ENCODE measurements around the gene CHD6.

The CHD6 gene

DNA sequence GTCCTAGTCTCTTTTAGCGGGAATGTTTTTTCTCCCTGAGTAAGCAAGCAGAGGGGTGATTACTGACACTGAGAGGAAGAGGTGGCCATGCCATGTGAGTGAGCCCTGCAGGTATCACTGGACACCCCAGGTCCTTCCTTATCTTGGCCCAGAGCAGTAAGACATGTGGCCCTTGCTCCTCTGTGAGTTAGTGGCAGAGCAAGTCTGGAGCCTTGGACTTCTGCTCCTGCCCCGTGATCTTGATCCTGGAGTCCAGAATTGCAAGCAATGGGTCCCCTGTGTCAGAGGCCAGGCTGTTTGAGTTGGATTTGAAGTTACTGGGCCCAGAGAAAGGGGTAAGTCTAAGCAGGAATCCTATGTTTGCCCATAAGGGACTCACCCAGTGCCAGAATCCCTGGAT is 159.4 kb downstream of the CHD6 start:
- DNase-seq: no peak

DNA sequence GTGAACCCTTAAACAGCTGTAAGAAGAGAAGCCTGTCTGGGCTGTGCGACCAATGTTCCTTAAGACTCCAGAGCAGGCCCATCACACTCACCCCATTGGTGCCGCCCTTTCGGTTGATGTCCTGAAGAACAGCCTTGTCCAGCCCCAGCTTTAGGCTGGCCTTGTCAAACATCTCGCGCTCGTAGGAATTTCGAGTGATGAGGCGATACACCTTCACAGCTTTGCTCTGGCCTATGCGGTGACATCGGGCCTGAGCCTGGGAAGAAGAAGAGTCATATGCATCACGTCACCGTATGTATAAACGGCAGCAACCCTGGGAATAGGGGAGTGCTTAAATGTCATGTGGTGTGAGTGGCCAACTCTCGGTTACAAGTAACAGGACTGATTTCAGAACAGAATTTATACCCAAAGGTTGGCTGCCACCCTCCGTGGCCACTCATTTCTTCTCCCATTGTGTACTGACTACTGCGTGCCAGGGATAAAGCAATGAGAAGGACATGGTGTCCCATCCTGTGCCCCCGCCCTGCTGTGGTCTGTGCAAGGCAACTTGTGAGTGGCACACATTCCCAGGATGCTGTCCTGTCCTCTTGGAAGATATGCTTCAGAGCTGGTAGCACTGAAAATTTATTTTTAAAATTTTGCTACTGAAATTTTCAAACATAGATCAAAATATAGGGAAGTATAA is 160.9 kb downstream of the CHD6 start:
- no peak for DNase-seq

DNA sequence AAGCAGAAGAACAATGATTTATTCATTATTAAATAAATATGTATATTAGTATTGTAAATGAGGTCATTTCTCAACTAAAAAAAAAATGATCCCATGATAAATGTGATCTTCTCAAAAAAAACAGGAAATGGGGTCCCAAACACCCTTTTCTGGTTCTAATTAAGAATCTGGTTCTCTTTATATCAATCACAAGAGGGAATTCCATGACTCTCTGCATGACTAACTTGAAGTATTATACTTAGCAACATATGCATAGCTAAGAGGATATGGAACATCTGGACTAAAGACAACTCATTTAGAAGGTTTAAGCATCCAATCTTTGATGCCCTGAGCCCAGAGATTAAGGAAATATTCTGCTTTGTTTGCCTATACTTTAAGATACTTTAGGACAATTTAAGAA is 161.8 kb downstream of the CHD6 start:
- DNase-seq: no peak

DNA sequence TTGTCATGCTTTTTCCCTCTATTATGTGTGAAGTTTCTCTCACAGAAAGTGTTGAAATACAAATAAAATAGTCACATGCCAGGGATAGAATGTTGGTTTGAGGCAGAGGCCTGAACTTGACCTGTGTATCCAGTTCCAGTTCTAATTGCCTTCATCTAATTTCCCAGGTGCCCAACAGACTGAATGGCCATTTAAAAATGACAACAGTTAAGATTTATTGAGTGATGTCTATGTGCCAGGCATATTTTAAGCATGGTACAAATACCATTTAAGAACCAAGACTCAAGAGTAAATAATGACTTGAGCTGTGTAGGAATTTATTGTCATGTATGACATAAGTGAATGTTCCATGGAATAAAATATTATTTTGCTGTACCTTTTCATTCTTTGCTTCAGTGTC is 163.9 kb downstream of the CHD6 start:
- DNase-seq: no peak

DNA sequence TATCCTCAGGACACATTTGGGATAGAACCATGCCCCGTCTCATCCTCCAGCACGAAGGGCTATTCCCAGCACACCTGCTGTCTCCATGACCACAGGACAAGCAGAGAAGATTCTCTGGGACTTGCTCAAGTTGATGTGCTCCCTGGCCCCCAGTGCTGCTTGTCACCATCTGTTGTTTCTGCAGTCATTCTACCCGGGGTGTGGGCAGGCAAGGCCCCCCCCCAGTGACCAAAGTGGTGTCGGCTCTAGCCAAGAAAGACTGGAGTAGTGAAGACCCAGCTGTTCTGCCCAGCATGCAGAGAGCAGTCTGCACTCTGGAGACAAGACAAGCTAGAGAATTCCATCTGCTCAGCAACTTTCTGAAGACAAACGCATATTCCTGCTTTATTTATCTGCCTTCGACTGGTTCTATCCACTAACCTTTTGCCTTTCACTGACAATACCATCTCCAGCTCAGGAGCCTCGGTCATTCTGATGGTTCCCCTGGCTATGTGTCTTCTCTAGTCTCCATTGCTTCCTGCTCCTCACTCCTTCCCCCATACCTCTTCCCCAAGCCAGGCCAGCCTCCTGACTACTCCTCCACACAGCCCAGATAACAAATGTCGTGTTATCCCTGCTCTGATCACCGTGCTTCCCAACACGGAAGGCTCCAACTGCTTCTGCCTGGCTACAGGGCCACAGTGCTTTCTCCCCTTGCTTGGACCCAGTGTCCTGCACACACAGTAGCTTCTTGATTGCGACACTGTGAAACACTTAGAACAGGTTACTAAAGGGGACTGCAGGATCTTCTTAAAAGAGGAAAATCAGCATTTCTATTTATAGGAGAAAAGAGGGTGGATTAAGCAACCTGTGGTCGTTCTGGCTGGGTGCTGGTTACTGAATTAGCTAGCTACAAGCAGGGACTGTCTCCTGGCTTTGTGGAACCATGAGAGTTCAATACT is 164.9 kb downstream of the CHD6 start:
- DNase-seq: no peak

DNA sequence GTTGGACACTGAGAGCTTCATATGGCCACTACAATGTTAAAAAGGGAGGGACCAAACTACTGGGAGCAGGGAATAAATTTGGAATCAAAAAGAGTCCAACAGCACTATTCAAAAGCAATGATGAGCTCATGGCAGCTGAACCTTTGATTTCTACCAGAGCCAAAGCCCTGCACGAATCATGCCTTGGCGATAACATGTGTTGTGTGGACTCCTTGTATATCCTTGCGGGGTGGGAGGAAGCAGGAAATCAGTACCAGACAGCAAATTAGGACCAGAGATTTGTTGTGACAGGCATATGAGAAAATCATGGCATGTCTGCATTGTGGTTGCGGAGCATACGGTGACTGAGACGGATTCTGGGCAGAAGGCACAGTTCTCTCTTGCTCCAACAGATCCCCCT is 166.0 kb downstream of the CHD6 start:
- no peak for DNase-seq

DNA sequence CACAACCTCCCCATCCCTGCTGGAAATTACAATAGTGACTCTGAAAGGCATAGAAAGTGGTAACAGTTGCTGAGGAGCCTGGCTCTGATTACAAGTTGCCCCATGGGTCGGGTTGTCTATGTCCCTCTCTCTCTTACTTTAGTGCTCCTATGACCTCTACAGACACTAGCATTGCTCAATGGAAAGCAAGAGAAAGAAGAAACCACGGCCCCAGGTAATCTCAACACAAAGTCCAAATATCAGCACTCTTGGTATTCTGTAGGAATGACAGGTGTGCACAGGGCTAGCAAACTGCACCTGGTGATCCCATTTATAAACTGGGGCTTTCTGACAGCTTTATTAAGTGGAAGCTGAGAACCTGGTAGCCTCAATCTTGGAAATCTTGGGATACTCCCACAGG is 171.2 kb downstream of the CHD6 start:
- no peak for DNase-seq

DNA sequence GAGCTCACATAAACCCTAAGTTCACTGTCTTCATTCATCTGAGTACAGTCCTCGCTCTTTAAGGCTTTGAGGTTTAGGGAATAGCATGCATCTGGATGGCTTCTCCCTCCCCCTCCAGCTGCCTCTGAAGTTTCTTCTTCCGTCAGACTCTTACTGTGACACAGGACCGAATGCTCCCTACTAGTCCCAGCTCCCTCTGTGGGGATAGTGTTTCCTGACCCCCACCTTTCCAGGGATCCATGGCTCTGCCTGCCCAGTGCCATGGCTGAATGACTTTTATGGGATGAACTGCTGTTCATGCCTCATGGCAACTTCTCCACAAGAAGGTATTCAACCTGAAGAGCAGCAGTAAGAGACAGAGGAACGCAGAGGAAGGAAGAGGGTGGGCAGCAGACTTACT is 171.7 kb downstream of the CHD6 start:
- no peak for DNase-seq

DNA sequence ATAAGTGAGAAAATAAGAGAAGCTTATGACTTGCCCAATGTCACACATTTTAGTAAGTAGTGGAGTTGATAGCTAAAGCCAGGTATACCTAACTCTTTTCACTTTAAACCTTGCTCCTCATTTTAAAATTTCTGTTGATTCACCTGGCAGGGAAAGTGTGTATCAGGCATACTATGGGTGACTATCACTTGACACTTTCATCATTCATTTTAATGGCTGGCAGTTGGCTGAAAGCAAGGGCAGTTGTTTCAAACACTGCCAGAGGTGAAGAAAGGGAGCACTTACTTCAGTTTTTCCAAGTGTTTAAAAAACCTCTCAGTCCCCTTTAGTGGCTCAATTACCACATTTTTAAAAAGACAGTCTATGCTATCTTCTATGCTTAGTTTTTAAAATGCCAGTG is 173.4 kb downstream of the CHD6 start:
- no peak for DNase-seq

DNA sequence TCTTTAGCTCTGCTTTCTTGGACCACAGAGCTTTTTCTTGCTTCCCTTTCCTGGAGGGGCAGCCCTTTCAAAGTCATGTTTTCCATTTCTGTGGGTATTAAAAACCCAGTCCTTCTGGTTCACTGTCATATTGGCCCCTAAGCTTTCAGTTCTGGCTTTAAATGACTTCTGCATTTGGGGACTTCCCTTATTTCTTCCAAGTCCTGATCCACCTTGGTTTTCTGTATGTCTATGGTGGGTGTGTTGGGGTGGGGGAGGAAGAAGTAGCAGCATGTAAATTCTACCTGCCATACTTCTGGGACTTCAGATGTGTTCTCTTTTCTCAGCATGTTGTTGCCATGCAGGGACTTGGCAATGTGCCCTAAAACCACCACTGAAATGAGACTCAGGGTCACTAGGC is 174.5 kb downstream of the CHD6 start:
- DNase-seq: no peak

DNA sequence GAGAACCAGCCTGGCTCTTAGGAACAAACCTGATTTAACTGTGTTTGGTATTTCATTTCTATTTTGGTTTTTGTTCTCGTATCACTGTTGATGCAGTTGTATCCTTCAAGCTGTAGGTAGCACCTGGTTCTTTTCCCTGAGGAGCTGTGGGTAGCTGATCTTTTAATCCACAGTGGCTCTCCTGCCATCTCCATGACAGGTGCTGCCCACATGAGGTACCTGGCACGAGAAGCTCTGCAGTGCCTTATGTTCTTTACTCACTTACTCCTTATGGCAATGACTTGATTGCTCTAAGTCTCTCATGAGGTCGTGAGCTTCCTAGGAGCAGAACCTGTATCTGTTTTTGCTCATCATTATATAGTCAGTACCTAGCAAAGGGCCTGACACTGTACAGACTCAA is 177.3 kb downstream of the CHD6 start:
- no peak for DNase-seq

DNA sequence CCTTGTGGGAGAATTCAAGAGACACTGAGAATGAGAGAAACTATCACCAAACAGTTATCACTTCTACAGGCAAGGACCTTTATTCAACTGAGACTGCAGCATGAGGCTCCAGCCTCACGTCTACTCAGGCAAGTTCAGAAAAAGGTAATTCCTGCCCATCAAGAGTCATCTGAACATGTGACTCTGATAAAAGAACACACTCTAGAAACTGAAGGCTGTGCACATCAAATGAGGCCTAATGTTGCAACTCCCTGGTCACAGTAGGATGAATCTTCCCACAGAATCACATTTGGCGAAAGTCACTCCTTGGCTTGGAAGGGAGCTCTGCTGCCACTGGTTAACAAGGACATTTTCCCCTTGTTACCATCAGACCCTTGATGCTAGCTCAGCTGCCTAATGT is 180.3 kb downstream of the CHD6 start:
- no peak for DNase-seq

DNA sequence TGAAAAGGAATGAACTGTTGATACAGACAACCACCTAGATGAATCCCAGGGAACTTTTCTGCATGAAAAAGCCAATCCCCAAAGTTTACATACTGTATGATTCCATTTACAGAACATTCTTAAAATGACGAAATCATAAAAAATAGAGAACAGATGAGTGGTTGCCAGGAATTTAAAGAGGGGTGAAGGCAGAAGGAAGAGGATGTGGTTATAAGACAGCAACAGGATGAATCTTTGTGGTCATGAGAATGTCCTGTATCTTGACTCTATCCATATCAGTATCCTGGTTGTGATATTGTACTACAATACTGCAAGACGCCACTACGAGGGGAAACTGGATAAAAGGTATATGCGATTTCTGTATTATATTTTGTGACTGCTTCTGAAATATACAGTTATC is 181.5 kb downstream of the CHD6 start:
- no peak for DNase-seq

DNA sequence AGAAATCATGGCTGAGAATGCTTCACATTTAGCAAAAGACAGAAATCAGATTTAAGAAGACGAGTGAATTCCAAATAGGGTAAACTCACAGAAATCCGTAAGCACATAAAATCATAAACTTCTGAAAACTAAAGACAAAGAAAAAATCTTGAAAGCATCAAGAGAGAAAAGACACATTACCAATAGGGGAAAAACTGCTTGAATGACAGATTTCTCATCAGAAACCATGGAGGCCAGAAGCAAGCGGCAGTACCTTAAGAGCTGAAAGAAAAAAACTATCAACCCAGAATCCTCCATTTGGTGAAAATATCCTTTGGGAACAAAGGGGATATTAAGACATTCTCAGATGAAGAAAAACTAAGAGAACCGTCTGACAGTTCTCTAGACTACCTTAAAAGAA is 185.0 kb downstream of the CHD6 start:
- no peak for DNase-seq

DNA sequence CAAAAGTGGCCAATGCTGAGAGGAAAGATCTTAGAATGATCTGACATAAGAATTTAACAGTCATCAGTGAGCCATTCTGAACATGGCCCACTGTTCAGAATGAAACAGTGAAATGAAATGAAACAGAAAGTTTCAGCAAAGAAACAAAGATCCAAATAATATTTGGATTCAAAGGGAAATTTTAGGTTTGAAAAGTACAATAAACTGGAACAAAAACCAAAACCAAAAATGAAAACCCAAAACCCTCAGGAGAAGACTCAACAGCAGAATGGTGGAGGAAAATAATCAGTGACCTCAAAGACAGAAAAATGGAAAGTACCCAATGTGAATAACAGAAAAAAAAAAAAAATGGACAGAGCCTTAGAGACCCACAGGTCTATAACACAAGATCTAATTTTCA is 185.4 kb downstream of the CHD6 start:
- DNase-seq: no peak

DNA sequence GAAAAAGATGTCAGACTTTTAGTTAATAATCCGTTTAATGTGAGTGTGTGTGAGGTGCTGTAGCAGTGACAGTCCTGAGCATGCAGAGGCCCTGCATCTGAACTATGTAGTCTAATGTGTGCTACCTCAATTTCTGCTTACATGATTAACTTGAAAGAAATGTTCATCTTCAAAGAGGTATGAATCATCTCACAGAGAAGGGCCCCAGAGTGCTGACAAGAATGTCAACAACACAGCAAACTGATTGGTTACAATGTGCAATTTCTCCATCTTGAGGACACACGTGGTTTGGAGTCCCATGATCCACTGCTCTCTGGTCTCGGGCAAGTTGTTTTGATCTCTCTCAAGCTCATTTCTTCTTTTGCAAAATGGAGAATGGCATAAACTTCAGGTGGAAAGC is 189.9 kb downstream of the CHD6 start:
- DNase-seq: no peak

DNA sequence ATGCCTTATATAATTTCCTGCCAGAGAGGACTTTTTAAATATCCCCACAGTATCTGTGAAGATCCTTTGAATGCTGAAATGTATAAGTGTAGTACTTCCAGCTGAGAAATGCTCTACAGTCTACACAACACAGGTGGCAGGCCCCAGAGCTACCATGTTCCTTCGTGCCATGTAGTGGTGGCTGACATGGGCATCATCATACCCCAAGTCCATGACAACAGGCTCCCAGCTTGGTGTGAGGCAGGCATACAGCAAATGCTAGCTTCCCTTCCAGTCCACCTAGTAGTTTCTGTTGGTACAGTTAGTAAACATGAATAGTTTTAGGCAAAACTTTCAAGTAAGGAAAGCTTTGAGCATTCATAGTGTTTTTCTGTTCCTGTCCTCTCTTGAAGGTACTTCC is 190.3 kb downstream of the CHD6 start:
- DNase-seq: no peak

DNA sequence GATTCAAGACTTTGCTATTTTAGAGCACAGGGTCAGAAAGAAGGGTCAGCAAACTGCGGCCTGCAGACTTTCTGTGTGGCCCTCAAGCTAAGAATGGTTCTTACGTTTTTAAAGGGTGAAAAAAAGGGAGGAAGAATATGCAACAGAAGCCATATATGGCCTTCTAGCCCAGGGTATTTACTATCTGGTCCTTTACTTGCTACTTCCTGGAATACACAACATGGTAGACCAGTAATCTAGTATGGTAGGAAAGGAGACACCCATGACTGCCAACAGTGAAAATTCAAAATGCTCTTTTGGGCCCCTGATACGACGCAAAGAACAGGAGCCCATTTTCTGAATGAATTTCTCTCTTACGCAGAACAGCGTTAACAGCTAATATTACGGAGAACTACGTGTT is 191.2 kb downstream of the CHD6 start:
- DNase-seq: no peak

DNA sequence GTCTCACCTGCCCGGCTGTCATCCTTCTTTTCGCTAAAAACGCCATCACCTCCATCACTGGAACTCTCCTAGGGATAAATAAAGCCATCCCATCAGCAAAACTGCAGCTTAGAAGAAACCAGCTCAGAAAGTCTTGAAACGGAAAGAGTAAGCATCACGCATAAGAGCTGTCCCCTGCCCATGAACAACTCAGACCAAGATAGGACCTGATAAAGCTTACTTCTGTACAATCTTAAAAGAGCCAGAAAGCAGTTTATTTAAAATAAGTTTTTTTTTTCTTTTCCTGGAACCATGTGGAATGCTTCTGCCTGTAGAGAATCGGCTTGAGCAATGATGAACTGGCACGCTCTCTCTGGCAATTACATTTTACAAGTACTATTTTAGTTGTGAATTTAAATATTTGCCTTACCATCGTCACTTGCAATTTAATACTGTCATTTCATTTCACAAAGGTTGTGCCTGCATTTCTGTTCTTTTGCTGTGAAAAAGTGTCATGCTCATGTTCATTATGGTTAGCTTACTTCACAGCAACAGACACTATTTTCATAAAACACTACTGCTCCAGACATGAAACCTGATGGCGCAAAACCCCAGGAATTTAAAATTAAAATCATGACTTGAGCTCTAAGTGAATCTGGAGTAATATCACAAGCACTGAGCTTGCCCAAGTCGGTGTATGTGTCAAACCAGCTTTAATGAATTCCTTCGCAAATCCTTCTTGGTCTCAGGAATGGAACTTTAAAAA is 191.9 kb downstream of the CHD6 start:
- no peak for DNase-seq

DNA sequence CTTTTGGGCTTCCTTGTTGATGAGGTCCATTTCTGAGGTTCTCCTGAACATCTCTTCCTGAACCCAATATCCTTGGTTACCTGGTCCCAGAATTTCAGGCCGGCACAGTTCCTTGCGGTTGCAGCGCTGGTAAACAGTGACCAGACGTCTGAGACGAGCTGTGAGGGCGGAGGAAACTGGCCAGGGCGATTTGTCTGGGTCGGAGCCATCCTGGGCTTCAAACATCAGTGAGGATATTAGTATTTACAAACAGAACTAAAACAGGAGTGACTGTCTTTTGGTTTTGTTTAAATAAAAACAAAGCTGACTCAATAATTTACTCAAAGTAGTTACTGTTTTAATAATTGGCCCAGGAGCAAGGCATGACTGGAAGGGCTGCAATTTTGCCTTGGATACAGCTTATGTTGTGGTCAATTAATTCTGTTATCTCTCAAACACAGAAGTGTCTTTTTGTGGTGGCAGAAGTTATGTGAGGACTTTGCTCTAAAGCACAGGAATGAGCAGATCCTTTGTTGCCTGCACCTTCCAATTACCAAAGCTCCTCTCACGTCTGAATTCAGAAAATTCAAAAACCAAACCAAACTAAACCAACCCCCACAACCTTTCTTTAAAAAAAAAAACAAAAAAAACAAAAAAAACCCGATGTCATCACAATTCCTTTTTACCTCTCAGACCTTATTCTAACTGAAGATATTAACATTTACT is 192.8 kb downstream of the CHD6 start:
- no peak for DNase-seq

DNA sequence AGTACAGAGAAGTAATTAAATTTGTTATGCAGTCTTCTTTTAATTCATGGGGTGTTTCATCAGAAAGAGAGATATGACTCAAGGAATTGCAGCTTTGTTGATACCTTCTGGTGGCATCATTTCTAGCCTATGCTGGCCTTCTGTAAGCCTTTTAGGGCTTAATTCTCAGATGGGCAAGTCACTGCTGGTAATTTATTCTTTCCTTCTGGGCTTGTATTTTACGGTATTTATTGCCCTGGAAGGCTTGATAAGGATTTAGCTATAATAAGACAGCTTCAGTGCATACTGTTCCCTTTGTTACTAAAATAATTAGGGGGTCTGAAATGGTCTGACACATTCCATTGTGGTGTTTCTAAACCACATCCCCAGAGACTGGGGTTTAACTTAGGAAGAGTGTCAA is 193.6 kb downstream of the CHD6 start:
- no peak for DNase-seq

DNA sequence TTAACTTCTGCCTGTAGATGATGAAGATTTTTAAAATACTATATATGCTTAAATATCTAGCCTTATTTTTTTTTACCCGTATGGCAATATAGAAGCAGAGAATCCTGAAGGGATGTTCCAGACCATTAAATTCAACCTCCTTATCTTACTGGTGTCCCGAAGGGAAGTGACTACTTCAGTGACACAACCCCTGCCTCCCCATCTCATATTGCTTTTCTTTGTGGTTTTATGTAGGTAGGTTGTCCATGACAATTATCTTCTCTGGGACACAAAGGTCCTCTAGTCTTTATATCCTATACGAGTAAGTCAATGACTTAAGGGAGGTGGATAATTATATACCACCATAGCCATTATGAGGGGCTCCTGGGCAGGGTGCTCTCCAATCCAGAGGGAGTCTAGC is 194.2 kb downstream of the CHD6 start:
- no peak for DNase-seq

DNA sequence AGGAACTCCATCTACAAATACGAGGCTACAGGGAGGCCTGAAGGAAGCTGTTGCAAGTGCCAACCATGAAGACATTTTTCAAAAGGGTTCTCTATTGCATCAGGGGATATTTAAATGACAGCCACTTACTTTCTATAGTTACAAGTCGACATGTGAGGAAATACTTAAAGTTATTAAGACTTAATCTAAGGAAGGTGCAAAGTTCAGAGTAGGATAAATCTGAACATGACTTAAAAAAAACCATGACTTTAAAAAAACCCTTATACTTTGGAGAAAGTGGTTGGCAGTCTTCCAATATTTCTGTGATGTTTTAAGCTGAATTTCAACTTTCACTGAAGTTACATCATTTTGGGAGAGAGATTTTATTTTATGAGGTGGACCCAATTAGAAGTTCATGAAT is 195.2 kb downstream of the CHD6 start:
- no peak for DNase-seq
